Adrenal gland (tissue), 12 donors: ENCODE data around the gene TBC1D19. TPM values are rescaled to one million over a fixed set of nuclear protein-coding genes. Genes with fewer than 3 reads are reported as not detected.

ENCODE experiments used
- DNase-seq, 7 donors: peaks; one replicate each; pipeline ENCODE4 v3.0.0-alpha.2; 2019 to 2020
- H3K27ac ChIP-seq, 5 donors: fragments of 200-600 bp; sonication (generic) in 4 of 5; 1 replicate in 3 of 5; 2 replicates in 2 of 5; pipeline versions ENCODE4 v1.5.1 to v1.8.0; 2016 to 2020; ENCODE audit warnings: mild to moderate bottlenecking in 1 of 5
- H3K27me3 ChIP-seq: fragments of 200-600 bp; 2 replicates; pipeline ENCODE4 v1.8.0; 2021
- H3K36me3 ChIP-seq, 2 donors: fragments of 200-600 bp; replicated peaks in 1 of 2; 1 replicate in 1 of 2; 2 replicates in 1 of 2; pipeline versions ENCODE4 v1.5.1 to v1.8.0; 2018 to 2022
- H3K4me1 ChIP-seq, 2 donors: fragments of 200-600 bp; replicated peaks in 1 of 2; 1 replicate in 1 of 2; 2 replicates in 1 of 2; pipeline versions ENCODE4 v1.5.1 to v1.8.0; 2018 to 2021
- H3K4me3 ChIP-seq, 4 donors: fragments of 200-600 bp; sonication (generic) in 3 of 4; one replicate each; pipeline ENCODE4 v1.5.1; 2016 to 2018
- H3K9me3 ChIP-seq, 3 donors: fragments of 200-600 bp; sonication (generic) in 1 of 3; replicated peaks in 1 of 3; 1 replicate in 2 of 3; 2 replicates in 1 of 3; pipeline versions ENCODE4 v1.5.1 to v1.8.0; 2016 to 2021
- CTCF ChIP-seq, 6 experiments: fragments of 450-650 bp in 4 of 6; fragments of 200-600 bp in 2 of 6; sonication (generic) in 1 of 6; IDR thresholded peaks; 1 replicate in 5 of 6; 2 replicates in 1 of 6; pipeline versions ENCODE4 v1.5.1 to v1.8.0; 2016 to 2021; ENCODE audit warnings: antibody characterized with exemption in 6 of 6, mild to moderate bottlenecking in 2 of 6, moderate library complexity in 1 of 6
- POLR2A ChIP-seq, 2 donors: fragments of 450-650 bp; IDR thresholded peaks; one replicate each; pipeline ENCODE4 v1.6.1; 2017; ENCODE audit warnings: antibody characterized with exemption in 2 of 2, mild to moderate bottlenecking in 2 of 2, moderate library complexity in 1 of 2
- WGBS, 4 donors: extraction: QIAGEN DNeasy Blood & Tissue Kit in 2 of 4; methylation state at CpG; one replicate each; pipeline versions ENCODE4 v1.1.5 to v1.1.7; 2013 to 2017; 5-methylcytosine and 5-hydroxymethylcytosine counted together
- intact Hi-C, 2 donors: fragments of 100-400 bp; cut with DNase I; formaldehyde crosslinking; loops; one replicate each; pipeline versions ENCODE4 v1.14.1 to v1.15.0; 2022 to 2023
- polyA plus RNA-seq, 3 donors: library from polyadenylated mRNA; stranded (reverse); fragments of 200-250 nt in 2 of 3; fragments of 350-450 nt in 1 of 3; fragmentation: Illumina TruSeq in 1 of 3; extraction: RNeasy Lipid Tissue Mini Kit (QIAGEN cat#74804) in 1 of 3; gene quantifications; one replicate each; pipeline ENCODE4 v1.2.3, GENCODE V29; 2013 to 2014
- total RNA-seq, 9 donors: library from RNA; depleted of rRNA in 4 of 9; stranded (reverse); fragments of >200 nt in 4 of 9; fragments of 120-200 nt in 1 of 9; fragmentation: NEBNext Ultra II Directional in 1 of 9; extraction: Animal tissue kit (Norgen Biotek cat#: 25700) in 1 of 9; gene quantifications; one replicate each; pipeline versions ENCODE4 v1.1.0 to v1.2.4, GENCODE V29; 2013 to 2023
- donor health status: healthy with polysubstance abuse.
- donor health status: Bipolar disorder and iron deficiency.
- donor health status: DM: yes; HTN: yes; CAD: no.
- donor health status: DM: no; HTN: no; CAD: no.
- donor health status: DM: no; HTN: no; CAD: no.
- donor health status: DM: yes; HTN: yes; CAD: no.

TBC1D19 gene
- total and polyA plus RNA-seq, 12 donors = 3.5 to 37.0 (median 14.4) TPM

GRCh38 chr4:26707342-26707741, 123.5 kb downstream of the TBC1D19 start:
- H3K36me3 ChIP-seq = no peaks in the 10 kb centered on the region
- intact Hi-C loops = no loop called here
- WGBS, 4 donors = 96 to 100% (median 100%) methylated on average over 1 of the region's 1 CpG

GRCh38 chr4:26709246-26709645, 125.4 kb downstream of the TBC1D19 start:
- no peaks in the 10 kb centered on the region for H3K27me3 ChIP-seq
- 73 to 89% (median 89%) methylated on average over 2 of the region's 2 CpGs for WGBS, 4 donors
- H3K4me1 ChIP-seq = no peaks in the 10 kb centered on the region
- no peaks in the 10 kb centered on the region for H3K36me3 ChIP-seq
- no peak overlapping the region for H3K4me3 ChIP-seq
- TF ChIP-seq POLR2A (IDR thresholded peaks at IDR 0.05) (no peak), CTCF (IDR thresholded peaks at IDR 0.05) (no peak)
- peaks cover 0 to 8% (median 0%) of the 10 kb centered on the region in 3 donors for H3K9me3 ChIP-seq
- no peak for DNase-seq
- no peak overlapping the region for H3K27ac ChIP-seq
- intact Hi-C loops = no loop called here

More at GRCh38 chr4:26707342-26707741, 123.5 kb downstream of the TBC1D19 start:
- no peak overlapping the region for H3K4me3 ChIP-seq
- no peaks in the 10 kb centered on the region for H3K4me1 ChIP-seq
- no peak overlapping the region for H3K27ac ChIP-seq
- H3K27me3 ChIP-seq = no peaks in the 10 kb centered on the region
- H3K9me3 ChIP-seq = peaks cover 0 to 8% (median 0%) of the 10 kb centered on the region in 3 donors
- DNase-seq = no peak
- TF ChIP-seq CTCF (IDR thresholded peaks at IDR 0.05) = no peak
- no peak for TF ChIP-seq POLR2A (IDR thresholded peaks at IDR 0.05)

GRCh38 chr4:26713563-26714151, 129.8 kb downstream of the TBC1D19 start:
- H3K27me3 ChIP-seq = no peaks in the 10 kb centered on the region
- no peak for DNase-seq
- intact Hi-C loops = no loop called here
- H3K4me1 ChIP-seq = no peaks in the 10 kb centered on the region
- no peak overlapping the region for H3K4me3 ChIP-seq
- TF ChIP-seq CTCF (IDR thresholded peaks at IDR 0.05) = no peak
- no peaks in the 10 kb centered on the region for H3K9me3 ChIP-seq
- WGBS, 4 donors = 93 to 100% (median 98%) methylated on average over 2 of the region's 2 CpGs
- no peak overlapping the region for H3K27ac ChIP-seq
- no peaks in the 10 kb centered on the region for H3K36me3 ChIP-seq

GRCh38 chr4:26715636-26716242, 131.9 kb downstream of the TBC1D19 start:
- H3K4me3 ChIP-seq = no peak overlapping the region
- no peaks in the 10 kb centered on the region for H3K36me3 ChIP-seq
- no peak overlapping the region for H3K27ac ChIP-seq
- no peak for DNase-seq
- intact Hi-C loops = no loop called here
- no peaks in the 10 kb centered on the region for H3K4me1 ChIP-seq
- WGBS, 4 donors = 100% methylated on average over 1 of the region's 1 CpG
- H3K27me3 ChIP-seq = no peaks in the 10 kb centered on the region
- H3K9me3 ChIP-seq = no peaks in the 10 kb centered on the region
- no peak for TF ChIP-seq POLR2A (IDR thresholded peaks at IDR 0.05)
- TF ChIP-seq CTCF (IDR thresholded peaks at IDR 0.05) = no peak
